GM21360 (cell line): ENCODE data around the gene MVB12A.

ENCODE experiments used
- ATAC-seq: cut with Tn5 transposase; IDR thresholded peaks from one replicate; pipeline ENCODE4 v1.9.1; 2021; ENCODE audit warnings: mild to moderate bottlenecking, moderate library complexity; ENCODE audit not compliant: unreplicated experiment

MVB12A gene

GRCh38 chr19:17419621-17420474 is at the start of gene MVB12A:
MVB12A (plus strand) TSS chr19:17420047; CDS start chr19:17420136, 89 bp downstream.
- ATAC-seq, result peak; percentile 90

- ATAC-seq, result no peak
Measured at GRCh38 chr19:17376935-17377600, 42.8 kb upstream of the MVB12A start, which contains the start of gene PLVAP. PLVAP (minus strand) TSS chr19:17377342; CDS start chr19:17377288, 54 bp downstream.

GRCh38 chr19:17378271-17378670 is 41.6 kb upstream of the MVB12A start:
- ATAC-seq, result no peak

GRCh38 chr19:17379221-17379631 is 40.6 kb upstream of the MVB12A start:
- no peak for ATAC-seq

GRCh38 chr19:17380426-17381138 is 39.3 kb upstream of the MVB12A start:
- ATAC-seq, result no peak

- no peak for ATAC-seq
Measured at GRCh38 chr19:17385878-17386611, 33.8 kb upstream of the MVB12A start.

- no peak for ATAC-seq
Measured at GRCh38 chr19:17389288-17389687, 30.6 kb upstream of the MVB12A start.

- no peak for ATAC-seq
Measured at GRCh38 chr19:17389957-17390664, 29.7 kb upstream of the MVB12A start.

- ATAC-seq, result peak; percentile 88
Measured at GRCh38 chr19:17390665-17391370, 29.0 kb upstream of the MVB12A start.

GRCh38 chr19:17391371-17392151 is 28.3 kb upstream of the MVB12A start:
- peak; percentile 14 for ATAC-seq

- ATAC-seq, result no peak
Measured at GRCh38 chr19:17393002-17393401, 26.8 kb upstream of the MVB12A start.

GRCh38 chr19:17393914-17394313 is 25.9 kb upstream of the MVB12A start, which contains the start of gene CCDC194:
CCDC194 (minus strand) TSS chr19:17394196; CDS start chr19:17394158, 38 bp downstream.
- no peak for ATAC-seq

- ATAC-seq, result no peak
Measured at GRCh38 chr19:17394891-17395415, 24.9 kb upstream of the MVB12A start.

- no peak for ATAC-seq
Measured at GRCh38 chr19:17398902-17399527, 20.8 kb upstream of the MVB12A start.

GRCh38 chr19:17401628-17402027 is 18.2 kb upstream of the MVB12A start:
- ATAC-seq, result no peak

GRCh38 chr19:17402982-17403855 is 16.6 kb upstream of the MVB12A start:
- no peak for ATAC-seq

- no peak for ATAC-seq
Measured at GRCh38 chr19:17404015-17404414, 15.8 kb upstream of the MVB12A start.
